Ovary (tissue), 3 donors: ENCODE measurements around the gene PTPN2.

Source experiments
- CTCF ChIP-seq, 3 donors: fragments of 450-650 bp in 2 of 3; fragments of 200-600 bp in 1 of 3; IDR thresholded peaks; one replicate each; pipeline versions ENCODE4 v1.5.1 to v1.8.0; 2016 to 2022; ENCODE audit warnings: antibody characterized with exemption in 3 of 3, mild to moderate bottlenecking in 1 of 3
- EP300 ChIP-seq: sonication (generic); formaldehyde crosslinking; IDR thresholded peaks from one replicate; pipeline ENCODE4 v1.6.1; 2017; ENCODE audit warnings: antibody characterized with exemption
- donor health status: DM: no; HTN: no; CAD: no.

GRCh38 chr18:12851716-12852115, 32.3 kb downstream of the PTPN2 start:
- TF ChIP-seq CTCF (IDR thresholded peaks at IDR 0.05) (no peak), EP300 (no peak)
